HG02943 (cell line): ENCODE data around the gene DDAH2.
A peak's percentile ranks its signal among the peaks of the same experiment; 100 is the strongest.

Experiments
- ATAC-seq: cut with Tn5 transposase; IDR thresholded peaks from one replicate; pipeline ENCODE4 v1.9.1; 2021; ENCODE audit warnings: mild to moderate bottlenecking, low read depth, moderate library complexity; ENCODE audit not compliant: unreplicated experiment

Gene DDAH2

DNA sequence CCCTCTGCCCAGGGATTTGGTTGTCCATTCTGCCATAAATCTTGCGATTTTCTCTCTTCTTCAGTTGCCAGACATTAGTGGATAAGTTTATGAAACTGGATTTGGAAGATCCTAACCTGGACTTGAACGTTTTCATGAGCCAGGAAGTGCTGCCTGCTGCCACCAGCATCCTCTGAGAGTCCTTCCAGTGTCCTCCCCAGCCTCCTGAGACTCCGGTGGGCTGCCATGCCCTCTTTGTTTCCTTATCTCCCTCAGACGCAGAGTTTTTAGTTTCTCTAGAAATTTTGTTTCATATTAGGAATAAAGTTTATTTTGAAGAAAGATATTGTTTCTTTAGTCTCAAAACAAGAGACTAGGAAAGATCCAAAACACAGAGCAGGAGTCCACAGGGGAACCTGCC, 33.3 kb upstream of the DDAH2 start, which contains the start of gene SAPCD1:
Gene SAPCD1 (plus strand): TSS at position 301 of the 400 bp plus-strand sequence. CDS start 399 bp downstream, outside the sequence.
- no peak for ATAC-seq

GRCh38 chr6:31761343-31761742, 32.2 kb upstream of the DDAH2 start:
- ATAC-seq: no peak

DNA sequence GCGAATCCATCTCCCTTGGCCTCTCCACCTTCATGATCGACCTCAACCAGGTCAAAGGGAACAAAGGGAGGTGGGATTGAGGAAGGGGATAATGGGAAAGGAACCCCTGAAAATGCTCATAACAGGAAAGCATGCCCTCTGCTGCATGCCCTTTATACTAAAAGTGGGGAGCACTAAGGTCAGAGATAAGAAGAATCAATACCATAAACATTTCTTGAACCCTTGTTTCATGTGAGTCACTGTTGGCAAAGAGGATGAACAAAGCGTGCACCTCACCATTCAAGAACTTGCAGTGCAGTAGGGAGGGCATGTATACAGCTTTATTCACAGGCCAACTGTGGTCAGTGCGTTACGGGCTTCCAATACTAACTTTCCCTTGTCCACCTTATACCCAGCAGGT, 31.7 kb upstream of the DDAH2 start:
- no peak for ATAC-seq

DNA sequence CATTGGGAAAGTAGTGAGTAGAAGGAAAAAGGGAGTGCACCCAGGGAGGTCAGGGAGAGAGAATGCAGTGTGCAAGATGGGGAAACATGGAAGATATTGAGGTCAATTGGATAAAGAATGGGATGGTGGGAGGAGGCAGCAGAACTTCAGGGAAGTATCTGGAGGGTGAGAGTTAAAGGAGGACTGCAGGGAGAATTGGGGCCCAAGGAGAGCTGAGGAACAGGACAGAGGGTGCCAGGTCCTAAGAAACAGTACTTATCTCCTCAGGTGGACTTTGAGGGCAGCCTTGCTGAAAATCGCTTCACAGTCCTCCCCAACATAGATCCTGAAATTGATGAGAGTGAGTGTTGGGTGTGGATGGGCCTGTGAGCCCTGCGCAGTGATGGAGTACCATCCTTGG, 29.2 kb upstream of the DDAH2 start:
- ATAC-seq: no peak

- ATAC-seq: no peak
These were observed 23.7 kb upstream of the DDAH2 start for GRCh38 chr6:31752739-31753319.

GRCh38 chr6:31750411-31751022, 21.4 kb upstream of the DDAH2 start:
- ATAC-seq: no peak

GRCh38 chr6:31749301-31750036, 20.4 kb upstream of the DDAH2 start:
- no peak for ATAC-seq

- no peak for ATAC-seq
These were observed 15.3 kb upstream of the DDAH2 start for GRCh38 chr6:31744422-31744821.

DNA sequence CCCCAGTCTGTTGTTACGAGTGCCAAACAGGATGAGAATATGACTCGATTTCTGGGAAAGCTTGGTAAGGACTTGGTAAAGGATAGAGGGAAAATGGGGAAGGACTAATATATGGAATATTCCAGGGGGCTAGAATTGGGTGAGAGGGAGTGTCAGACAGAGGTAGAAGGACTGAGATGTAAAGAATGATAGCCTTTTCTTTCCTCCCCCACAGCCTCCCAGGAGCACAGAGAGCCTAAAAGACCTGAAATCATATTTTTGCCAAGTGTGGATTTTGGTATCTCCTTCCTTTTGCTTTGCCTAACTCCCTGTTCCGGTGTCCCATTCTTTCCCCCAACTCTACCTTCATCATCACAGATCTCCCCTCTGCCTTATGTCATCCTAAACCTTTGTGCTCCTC, 13.8 kb upstream of the DDAH2 start:
- no peak for ATAC-seq

- ATAC-seq: no peak
These were observed 12.7 kb upstream of the DDAH2 start for GRCh38 chr6:31741815-31742214.

DNA sequence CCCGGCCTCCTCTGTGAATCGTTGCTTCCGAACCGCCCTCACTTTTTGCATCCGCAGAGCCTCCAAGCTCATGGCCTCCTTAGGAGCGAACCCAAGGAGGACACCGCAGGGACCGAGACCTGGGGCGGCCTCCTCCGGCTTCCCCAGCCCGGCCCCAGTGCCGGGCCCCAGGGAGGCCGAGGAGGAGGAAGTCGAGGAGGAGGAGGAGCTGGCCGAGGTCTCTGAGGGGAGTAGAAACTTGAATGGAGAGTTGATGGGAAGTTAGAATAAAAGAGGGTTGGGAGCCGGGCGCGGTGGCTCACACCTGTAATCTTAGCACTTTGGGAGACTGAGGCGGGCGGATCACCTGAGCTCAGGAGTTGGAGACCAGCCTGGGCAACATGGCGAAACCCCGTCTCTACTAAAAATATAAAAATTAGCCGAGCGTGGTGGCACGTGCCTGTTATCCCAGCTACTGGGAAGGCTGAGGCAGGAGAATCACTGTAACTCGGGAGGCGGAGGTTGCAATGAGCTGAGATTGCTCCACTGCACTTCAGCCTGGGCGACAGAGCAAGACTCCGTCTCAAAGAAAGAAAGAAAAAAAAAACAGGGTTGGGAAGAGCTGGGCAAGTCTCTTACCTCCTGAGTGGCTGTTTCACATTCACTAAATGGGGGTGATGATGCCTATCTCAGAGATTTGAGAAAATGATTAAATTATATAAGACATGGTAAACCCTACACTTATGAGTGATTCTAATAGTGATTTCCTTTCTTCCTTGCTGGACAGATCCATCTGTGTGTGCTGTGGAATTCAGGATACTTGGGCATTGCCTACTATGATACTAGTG, 11.5 kb upstream of the DDAH2 start:
- ATAC-seq: no peak

DNA sequence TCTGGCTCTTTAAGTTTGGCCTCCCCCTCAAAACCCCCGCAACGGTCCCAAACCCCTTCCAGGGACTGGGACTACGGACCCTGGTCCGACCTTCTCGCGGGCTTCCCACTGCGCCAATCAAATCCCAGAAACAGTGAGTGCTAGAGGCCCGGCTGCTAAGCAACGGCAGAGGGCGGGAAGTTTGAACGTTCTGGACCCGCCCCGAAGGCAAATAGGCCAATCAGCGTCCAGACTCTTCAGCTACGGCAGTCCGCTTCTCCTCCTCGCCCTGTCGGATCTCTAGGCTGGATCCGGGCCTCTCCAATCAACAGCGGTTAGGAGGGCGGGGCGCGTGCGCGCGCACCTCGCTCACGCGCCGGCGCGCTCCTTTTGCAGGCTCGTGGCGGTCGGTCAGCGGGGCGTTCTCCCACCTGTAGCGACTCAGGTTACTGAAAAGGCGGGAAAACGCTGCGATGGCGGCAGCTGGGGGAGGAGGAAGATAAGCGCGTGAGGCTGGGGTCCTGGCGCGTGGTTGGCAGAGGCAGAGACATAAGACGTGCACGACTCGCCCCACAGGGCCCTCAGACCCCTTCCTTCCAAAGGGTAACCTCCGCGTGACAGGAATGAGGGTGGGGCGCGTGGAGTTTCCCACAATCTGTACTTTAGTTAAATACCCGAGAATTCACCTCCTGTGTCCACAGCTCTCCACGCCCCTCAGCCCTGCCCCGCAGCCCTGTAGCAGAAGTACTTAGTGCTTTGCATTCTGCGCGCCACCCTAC, 10.7 kb upstream of the DDAH2 start, which contains the start of gene MSH5:
Gene MSH5 (plus strand): TSS at position 367 of the 758 bp plus-strand sequence. CDS start 462 bp downstream, outside the sequence.
- peak; percentile 62 for ATAC-seq

DNA sequence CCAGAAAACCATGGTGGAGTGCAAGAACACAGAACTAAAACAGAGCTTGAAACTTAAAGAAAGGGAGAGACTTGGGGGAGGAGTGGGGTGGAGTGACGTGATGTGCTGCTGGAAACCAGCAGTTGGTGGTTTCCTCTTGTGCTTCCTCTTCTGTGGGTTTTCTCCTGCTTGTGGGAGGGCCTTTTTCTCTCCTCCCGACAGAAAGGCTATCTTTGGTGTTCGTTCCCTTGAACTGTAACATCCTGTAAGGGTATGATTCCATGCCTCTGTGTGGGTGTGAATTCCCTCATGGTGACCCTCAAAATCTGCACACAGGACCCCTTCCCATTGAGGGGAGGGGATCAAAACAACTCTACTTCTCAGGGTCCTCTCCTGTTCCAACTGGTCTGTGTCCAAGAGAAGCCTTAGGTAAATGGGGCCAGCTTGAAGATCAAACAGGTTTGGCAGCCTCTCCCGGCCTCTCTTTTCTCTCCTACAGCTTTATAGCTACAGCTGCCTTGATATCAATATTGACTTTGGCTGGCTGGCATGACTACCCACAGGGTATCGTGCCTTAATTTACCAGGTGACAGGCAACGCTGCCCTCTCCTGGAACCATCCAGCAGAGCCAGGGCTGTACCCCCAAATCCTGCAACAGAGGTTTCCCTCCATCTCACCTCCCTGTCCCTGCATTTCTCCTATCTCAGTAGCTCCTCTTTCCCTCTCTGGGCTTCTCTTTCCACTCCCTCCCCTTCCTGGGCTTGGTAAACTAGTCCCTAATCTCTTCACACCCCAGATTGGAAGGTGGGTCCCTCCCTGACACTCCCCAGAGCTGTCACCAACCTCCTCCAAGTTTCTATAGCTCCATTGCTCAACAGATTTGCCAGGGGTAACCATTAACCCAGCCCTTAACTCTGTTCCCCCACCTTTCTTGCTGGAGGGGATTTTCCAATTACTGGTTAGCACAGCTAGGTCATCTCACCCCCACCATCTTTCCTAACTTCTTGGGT, 9.2 kb upstream of the DDAH2 start:
- ATAC-seq: no peak

GRCh38 chr6:31737315-31737990, 8.4 kb upstream of the DDAH2 start:
- ATAC-seq: no peak

GRCh38 chr6:31736768-31737314, 7.7 kb upstream of the DDAH2 start:
- ATAC-seq: no peak

- ATAC-seq: no peak
These were observed 7.1 kb upstream of the DDAH2 start, which contains the start of gene CLIC1 for GRCh38 chr6:31736021-31736767. Gene CLIC1 (minus strand): TSS chr6:31736530. CDS start chr6:31736300, 230 bp downstream.

DNA sequence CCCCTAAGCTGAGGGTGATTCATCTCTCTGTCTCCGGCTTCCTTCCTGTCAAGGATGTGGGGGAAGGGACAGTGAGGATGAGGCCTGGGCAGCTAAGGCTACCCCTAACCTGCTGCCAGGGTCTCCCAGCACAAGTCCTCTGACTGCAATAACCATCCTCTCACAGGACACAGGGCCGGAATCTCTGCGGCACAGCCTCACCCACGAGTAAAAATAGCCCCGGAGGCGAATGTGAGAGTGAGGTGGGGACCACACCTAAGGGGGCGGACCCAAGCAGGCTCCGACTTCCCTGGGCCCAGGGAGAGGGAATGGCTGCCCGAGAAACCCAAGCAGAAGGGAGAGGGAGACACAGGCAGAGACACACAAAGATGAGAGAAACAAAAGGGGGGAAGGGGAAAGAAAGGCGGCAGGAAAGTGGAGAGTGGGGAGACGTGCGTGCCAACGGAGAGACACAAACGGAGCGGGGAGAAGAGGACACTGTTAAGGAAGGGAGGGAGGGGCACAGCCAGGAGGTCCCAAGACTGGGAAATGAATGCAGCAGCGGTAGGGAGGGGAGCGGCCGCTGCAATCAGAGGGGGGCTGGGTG, 5.8 kb upstream of the DDAH2 start:
- no peak for ATAC-seq
